HG03439 (cell line): ENCODE data around the gene GSC2.

Source experiments
- ATAC-seq: cut with Tn5 transposase; IDR thresholded peaks from one replicate; pipeline ENCODE4 v1.9.1; 2021; ENCODE audit warnings: mild to moderate bottlenecking, moderate library complexity; ENCODE audit not compliant: unreplicated experiment

Gene GSC2

GRCh38 chr22:19178657-19179496 is 28.8 kb upstream of the GSC2 start, which contains the start of gene SLC25A1:
Gene SLC25A1 (minus strand): TSS chr22:19178736. CDS start chr22:19178673, 63 bp downstream.
- peak; percentile 58 for ATAC-seq

- ATAC-seq: peak; percentile 37
These were observed 28.1 kb upstream of the GSC2 start for GRCh38 chr22:19178065-19178656.

GRCh38 chr22:19177164-19178064 is 27.3 kb upstream of the GSC2 start:
- no peak for ATAC-seq

- no peak for ATAC-seq
These were observed 26.6 kb upstream of the GSC2 start for GRCh38 chr22:19176732-19177131.

GRCh38 chr22:19176175-19176643 is 26.1 kb upstream of the GSC2 start:
- no peak for ATAC-seq

- no peak for ATAC-seq
These were observed 25.6 kb upstream of the GSC2 start for GRCh38 chr22:19175602-19176174.

GRCh38 chr22:19175026-19175601 is 25.0 kb upstream of the GSC2 start:
- ATAC-seq: no peak

GRCh38 chr22:19174106-19175025 is 24.3 kb upstream of the GSC2 start:
- ATAC-seq: no peak

GRCh38 chr22:19173047-19174035 is 23.2 kb upstream of the GSC2 start:
- no peak for ATAC-seq

- no peak for ATAC-seq
These were observed 22.3 kb upstream of the GSC2 start for GRCh38 chr22:19172213-19173046.

- no peak for ATAC-seq
These were observed 19.8 kb upstream of the GSC2 start for GRCh38 chr22:19169947-19170318.

- no peak for ATAC-seq
These were observed 19.2 kb upstream of the GSC2 start for GRCh38 chr22:19169002-19169946.

- no peak for ATAC-seq
These were observed 18.2 kb upstream of the GSC2 start for GRCh38 chr22:19168088-19168890.

GRCh38 chr22:19167106-19167869 is 17.2 kb upstream of the GSC2 start:
- ATAC-seq: no peak

GRCh38 chr22:19166421-19166820 is 16.3 kb upstream of the GSC2 start:
- ATAC-seq: no peak
